Embryonic facial prominence (tissue), 1 donor: ENCODE results near the gene PDE8B.
"Not testable (repeated sequence)": the region's sequence is repeated elsewhere in the genome, so short reads cannot be mapped to it uniquely, and the experiment has no call there.

Experiments
- DNase-seq: peaks from one replicate; pipeline ENCODE4 v3.0.0-alpha.2; 2016; ENCODE audit errors: extremely low spot score

The PDE8B gene

GRCh38 chr5:77437194-77437593 lies 226.7 kb downstream of the PDE8B start:
- no peak for DNase-seq

GRCh38 chr5:77438071-77438470 lies 227.6 kb downstream of the PDE8B start:
- DNase-seq = no peak

GRCh38 chr5:77443670-77444069 lies 233.2 kb downstream of the PDE8B start:
- no peak for DNase-seq

- DNase-seq = no peak
Observed at GRCh38 chr5:77444356-77444755, 233.9 kb downstream of the PDE8B start.

- DNase-seq = no peak
Observed at GRCh38 chr5:77448831-77449230, 238.4 kb downstream of the PDE8B start.

DNA sequence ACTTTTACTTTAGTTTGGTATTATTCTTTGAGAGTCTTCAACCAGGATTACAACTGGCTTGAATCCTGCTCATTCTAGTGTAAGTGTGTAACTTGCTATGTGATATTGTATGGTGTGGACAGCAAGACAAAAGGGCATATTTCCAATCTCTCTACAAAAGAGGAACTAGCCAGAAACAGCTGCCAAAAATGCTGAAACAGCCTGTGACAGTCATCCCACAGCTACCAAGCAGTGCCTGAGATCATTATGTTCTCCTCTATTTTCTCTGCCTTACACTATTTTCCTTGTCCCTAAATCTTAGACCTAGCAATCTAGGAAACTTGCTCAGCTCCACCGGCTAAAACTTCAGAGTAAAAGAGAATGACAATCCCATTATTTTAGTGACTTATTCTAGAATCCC lies 238.8 kb downstream of the PDE8B start:
- DNase-seq = no peak

DNA sequence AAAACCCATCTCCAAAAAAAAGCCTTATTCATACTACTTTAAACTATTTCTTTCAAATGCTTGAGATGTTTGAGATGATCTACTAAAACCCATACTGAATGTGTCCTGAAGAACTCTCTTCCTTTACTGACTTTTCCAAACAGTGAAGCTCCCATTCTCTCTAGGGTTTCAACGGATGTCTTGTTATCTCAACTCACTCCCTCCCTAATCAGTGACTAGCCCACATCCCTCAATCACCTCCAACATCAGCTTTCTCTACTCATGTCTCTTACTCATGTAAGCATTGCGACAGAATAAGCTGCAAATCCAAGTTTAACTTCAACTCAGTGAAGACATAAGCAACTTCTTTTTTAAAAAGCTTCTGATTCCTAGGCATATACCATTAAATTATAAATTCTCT lies 239.5 kb downstream of the PDE8B start:
- DNase-seq = no peak

DNA sequence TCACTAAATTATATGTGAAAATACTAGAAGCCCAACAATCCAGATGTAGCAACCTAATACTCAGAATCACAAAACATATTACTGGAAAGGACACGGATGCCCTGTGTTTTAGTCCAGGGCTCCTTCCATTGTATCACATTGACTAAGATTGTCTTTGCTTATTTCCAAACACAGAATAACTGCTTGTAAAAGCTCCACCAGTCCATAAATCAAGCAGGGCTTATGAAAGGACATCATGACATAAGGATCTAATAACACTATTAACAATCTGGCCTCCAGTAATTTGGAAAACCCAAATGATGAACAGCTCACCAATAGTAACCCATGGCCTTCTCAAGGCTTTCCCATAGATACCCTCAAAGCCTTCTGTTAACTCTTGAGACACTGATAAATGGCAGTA lies 241.9 kb downstream of the PDE8B start:
- DNase-seq = no peak

- no peak for DNase-seq
Observed at GRCh38 chr5:77454123-77454522, 243.6 kb downstream of the PDE8B start.

DNA sequence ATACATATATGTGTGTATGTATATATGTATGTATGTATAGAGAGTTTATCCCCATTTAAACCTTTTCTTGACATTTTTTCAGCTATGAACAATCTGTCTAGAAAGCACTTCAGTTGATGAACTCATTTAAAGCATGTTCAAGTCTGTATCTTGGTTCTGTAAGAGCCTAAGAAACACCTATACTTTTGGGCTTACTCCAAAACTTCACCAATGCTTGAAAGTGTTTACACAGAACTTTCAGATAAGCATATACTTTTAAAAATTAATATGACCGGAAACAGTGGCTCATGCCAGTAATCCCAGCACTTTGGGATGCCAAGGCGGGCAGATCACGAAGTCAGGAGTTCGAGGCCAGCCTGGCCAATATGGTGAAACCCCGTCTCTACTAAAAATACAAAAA lies 250.8 kb downstream of the PDE8B start:
- no peak for DNase-seq

DNA sequence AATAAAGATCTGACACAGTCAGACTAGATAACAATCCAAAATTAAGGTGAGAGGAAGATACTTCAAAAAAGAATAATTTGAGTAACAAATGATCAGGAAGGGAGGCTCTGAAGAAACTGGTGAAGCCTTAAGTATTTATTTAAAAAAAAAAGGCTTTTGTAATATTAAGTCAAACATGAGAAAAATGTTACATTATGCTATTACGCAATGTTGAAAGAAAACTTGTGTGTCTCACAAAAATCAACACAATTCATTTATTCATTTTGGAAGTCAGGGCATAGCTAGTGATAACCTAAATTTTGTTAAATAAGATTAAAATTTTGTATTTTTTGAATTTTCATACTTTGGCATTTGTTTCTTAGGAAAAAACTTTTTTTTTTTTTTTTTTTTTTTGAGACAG lies 253.4 kb downstream of the PDE8B start:
- no peak for DNase-seq

DNA sequence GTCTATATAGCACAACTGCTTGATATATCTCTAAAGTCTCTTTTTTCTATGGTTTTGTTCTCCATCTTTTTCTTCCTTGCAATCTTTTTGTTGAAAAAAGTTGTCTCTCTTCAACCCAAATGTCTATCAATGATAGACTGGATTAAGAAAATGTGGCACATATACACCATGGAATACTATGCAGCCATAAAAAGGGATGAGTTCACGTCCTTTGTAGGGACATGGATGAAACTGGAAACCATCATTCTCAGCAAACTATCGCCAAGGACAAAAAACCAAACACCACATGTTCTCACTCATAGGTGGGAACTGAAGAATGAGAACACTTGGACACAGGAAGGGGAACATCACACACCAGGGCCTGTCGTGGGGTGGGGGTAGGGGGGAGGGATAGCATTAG lies 258.4 kb downstream of the PDE8B start:
- DNase-seq = not testable (repeated sequence)

GRCh38 chr5:77475041-77475440 lies 264.6 kb downstream of the PDE8B start:
- not testable (repeated sequence) for DNase-seq
